Sigmoid colon (tissue), 4 donors: Measurements from ENCODE around the gene GSE1.

Source experiments
- CTCF ChIP-seq, 4 experiments: fragments of 450-650 bp in 3 of 4; fragments of 200-600 bp in 1 of 4; IDR thresholded peaks; one replicate each; pipeline ENCODE4 v1.5.1; 2016 to 2019; ENCODE audit warnings: antibody characterized with exemption in 4 of 4, mild to moderate bottlenecking in 3 of 4, moderate library complexity in 2 of 4
- POLR2A ChIP-seq, 2 donors: fragments of 450-650 bp; IDR thresholded peaks; one replicate each; pipeline ENCODE4 v1.6.1; 2016; ENCODE audit warnings: antibody characterized with exemption in 2 of 2, mild to moderate bottlenecking in 2 of 2, moderate library complexity in 2 of 2
- POLR2AphosphoS5 ChIP-seq, 4 donors: sonication (generic); formaldehyde crosslinking; IDR thresholded peaks; one replicate each; pipeline ENCODE4 v1.6.1; 2017; ENCODE audit warnings: antibody characterized with exemption in 4 of 4

DNA sequence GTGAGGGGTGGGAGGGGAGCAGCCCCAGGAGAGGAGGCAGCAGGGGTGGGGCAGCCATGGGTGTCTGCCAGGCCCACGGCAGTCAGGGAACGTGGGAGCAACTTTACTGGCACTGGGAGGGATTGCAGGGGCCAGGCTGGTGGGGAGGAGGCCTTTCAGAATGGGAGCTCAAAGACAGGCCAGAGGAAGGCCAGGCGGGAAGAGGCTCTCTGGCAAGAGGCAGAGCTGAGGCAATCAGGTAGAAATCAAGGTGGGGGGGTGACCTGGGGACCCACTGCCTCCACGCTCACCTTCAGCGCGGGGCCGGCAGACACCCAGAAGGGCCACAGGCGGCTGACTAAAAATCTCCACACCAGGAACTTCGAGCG lies 11.9 kb upstream of the GSE1 start:
- no peak for TF ChIP-seq CTCF (IDR thresholded peaks at IDR 0.05)
- no peak for TF ChIP-seq POLR2A (IDR thresholded peaks at IDR 0.05)
- TF ChIP-seq POLR2AphosphoS5 (IDR thresholded peaks at IDR 0.05): no peak
